CD4-positive, alpha-beta T cell treated with Interferon gamma for 1 hour (primary cell): ENCODE measurements around the gene H3-3A.
A peak's percentile ranks its signal among the peaks of the same experiment; 100 is the strongest.

ENCODE experiments used
- DNase-seq: peaks from one replicate; pipeline ENCODE4 v3.0.0-alpha.2; 2020

The H3-3A gene

GRCh38 chr1:226054519-226055327 is 7.8 kb upstream of the H3-3A start:
- no peak for DNase-seq

- no peak for DNase-seq
These were observed 2.8 kb upstream of the H3-3A start for GRCh38 chr1:226059709-226060108.

- DNase-seq, result no peak
These were observed 2.1 kb upstream of the H3-3A start for GRCh38 chr1:226060427-226060826.

DNA sequence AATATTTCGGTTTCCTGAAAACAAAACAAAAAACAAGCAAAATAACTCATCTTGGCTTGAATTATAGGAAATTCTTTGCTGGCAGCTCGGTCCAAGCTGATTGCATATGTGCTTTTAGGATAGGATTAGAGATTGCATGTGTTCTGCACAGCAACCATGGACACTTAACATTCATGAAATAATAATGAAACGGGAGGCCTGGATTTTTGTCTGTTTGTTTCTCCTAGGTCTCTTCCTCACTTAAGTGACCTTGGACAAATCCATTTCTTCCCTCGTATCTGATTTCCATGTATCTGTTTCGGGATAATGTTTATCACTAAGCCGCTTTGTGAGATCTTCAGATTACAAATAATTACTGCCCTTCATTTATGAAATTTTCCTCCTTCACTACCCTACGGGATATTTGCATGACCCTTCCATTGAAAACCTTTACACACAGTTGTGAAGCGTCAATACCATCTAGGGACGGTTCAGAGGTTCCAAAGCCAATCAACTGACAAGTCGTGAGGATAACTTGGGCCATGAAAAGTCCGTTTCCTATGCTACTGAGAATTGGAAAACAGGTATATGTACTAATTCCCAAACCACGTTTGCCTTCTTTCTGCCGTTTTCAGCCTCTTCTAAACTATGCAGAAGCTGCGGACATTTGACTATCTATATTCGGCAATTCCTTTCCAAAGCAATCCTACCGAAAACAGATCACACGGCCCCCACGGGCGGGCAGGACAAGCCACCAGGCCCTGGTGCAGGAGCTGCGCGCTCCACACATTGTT is 1.3 kb upstream of the H3-3A start:
- DNase-seq, result no peak

GRCh38 chr1:226061841-226062557 is 517 bp upstream of the H3-3A start:
- peak; percentile 47 for DNase-seq

GRCh38 chr1:226063224-226063976 is 884 bp downstream of the H3-3A start:
- peak; percentile 29 for DNase-seq

DNA sequence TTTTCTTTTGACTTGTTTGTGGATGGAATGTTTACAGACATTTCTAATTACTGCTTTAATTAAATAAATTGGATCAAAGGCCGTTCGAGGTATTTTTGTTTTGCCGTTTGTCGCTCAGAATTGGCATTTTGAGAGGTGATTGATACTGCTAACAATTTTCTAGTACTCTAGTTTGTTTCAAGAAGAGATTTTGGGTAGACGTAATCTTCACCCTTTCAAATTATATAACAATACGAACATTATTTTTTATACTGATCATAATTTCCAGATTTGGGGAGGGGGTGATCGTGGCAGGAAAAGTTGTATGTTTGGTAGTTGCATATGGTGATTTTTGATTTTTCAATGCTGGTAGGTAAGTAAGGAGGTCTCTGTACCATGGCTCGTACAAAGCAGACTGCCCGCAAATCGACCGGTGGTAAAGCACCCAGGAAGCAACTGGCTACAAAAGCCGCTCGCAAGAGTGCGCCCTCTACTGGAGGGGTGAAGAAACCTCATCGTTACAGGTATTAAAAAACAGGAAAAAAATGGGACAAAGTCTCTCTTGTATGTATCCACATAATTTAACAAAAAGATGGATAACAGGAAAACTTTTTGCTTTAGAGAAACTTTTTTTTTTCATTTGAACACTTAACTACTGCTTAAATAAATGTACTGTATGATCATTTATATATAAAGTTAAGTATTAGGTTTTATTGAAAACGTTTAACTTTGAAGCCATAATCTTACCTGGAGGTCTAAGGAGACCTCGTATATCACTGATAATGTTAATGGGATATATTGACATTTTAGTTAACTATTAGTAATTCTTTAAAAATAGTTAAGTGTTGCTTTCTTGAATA is 1.7 kb downstream of the H3-3A start:
- peak; percentile 43 for DNase-seq

DNA sequence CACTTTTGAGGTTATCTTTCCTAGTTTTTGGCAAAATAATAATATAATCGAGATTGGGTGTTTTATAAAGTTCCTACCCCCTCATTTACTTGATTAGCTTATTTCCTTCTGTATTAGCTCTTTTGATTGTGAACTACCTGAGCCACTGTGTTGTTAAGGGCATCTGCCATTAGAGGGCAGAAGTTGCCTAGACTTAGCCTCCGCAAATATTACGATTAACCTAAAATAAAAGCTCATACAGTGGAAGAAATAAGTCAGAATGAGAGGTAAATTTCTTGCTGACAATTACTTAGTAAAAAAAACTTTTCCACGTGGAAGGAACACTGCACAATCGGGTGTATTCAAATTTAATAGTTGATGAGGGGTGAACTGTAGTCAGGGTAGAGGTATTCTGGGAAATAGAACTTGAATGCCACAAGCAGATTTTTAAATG is 2.3 kb downstream of the H3-3A start:
- peak; percentile 47 for DNase-seq

GRCh38 chr1:226066415-226067078 is 4.0 kb downstream of the H3-3A start:
- DNase-seq, result no peak

- DNase-seq, result no peak
These were observed 7.4 kb downstream of the H3-3A start for GRCh38 chr1:226069811-226070489.

DNA sequence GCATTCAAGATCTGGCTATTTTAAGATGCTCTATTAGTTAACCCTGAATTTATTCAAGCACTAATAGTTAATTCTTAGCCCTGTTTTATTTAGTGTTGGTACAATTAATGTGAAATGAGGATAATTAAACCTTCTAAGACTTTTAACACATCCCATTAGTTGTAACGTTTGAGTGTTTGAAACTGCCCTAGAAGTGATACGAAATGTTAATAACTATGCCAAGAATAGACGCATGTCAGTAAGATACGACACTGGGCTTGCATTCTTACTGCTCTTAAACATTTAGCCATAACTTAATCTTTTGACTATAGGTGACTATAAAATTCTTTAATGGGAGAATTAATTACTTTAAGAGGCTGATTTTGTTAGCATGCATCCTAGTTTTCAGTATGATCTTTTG is 9.8 kb downstream of the H3-3A start:
- no peak for DNase-seq

DNA sequence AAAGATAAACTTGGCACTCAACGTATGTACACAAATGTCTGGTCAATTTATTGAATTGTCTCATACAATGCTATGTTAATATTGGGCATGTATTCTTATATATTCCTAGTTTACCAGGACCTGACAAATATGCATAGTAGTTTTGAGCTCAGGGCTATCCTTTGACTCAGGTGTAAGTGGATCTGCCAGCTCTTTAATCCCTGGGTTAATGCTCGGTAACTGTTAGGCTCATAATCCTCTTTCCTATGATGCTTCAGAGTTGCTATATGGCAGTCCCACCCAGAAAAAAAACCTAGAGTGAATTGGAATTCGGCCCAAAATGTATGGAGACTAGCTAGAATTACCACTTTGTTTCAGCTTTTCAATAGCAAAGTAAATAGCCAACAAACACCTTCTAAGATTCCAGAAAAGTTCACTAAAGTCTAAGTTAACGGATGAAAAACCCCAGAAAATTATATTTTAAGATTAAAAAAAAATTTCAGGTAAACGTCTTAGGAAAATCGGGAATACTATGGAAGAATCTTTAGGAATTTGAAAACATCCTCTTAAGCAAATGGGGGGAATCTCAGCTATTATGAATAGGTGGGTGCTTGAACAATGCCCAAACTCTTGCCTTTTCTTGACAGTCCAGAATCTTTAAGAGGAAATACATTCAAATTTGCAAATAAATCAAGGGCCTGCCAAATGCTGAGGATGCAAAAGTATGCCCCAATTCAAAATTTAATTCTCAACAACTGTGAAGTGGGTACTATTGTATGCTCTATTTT is 10.9 kb downstream of the H3-3A start:
- DNase-seq, result no peak

DNA sequence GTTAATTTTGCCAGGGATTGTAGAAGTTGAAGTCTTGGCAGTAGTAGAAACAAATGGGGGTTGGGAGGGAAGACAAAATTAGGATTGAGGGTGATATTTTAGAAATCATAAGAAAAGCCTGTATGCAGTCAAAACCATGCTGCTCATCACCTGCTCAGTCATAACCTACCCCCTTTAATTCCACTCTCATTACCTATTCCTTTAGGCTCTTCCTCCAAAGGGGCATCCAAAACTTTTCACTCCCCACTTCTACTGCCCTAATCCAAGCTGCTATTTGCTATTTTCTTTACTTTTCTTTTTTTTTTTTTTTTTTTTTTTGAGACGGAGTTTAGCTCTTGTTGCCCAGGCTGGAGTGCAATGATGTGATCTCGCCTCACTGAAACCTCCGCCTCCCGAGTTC is 11.5 kb downstream of the H3-3A start:
- DNase-seq, result no peak

DNA sequence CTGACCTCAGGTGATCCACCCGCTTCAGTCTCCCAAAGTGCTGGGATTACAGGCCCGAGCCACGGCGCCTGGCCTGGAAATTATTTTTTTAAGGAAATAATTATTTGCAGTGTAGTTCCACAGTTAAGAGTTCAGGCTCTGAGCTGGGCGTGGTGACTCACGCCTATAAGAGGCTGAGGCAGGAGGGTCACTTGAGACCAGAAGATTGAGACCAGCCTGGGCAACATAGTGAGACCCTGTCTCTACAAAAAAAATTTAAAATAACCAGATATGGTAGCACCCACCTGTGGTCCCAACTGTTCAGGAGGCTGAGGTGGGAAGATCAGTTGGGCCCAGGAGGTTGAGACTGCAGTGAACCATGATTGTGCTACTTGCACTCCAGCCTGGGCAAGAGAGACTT is 13.9 kb downstream of the H3-3A start:
- no peak for DNase-seq

DNA sequence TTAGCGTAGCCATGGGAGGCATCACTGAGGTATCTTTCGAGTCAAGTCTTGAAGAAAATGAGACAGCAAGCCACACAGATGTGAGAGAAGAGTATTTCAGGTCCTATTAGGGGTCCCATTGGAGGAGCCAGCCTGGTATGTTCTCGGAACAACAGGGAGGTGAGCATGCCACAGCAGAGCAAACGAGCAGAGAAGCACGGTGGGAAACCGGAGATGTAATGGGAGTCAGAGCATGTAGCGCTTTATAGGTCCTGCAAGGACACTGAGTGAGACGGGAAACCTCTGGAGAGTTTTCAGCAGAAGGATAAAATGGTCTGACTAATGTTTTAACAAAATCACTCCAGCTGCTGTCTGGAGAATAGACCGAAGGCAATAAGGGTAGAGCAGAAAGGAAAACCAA is 15.9 kb downstream of the H3-3A start:
- DNase-seq, result no peak

DNA sequence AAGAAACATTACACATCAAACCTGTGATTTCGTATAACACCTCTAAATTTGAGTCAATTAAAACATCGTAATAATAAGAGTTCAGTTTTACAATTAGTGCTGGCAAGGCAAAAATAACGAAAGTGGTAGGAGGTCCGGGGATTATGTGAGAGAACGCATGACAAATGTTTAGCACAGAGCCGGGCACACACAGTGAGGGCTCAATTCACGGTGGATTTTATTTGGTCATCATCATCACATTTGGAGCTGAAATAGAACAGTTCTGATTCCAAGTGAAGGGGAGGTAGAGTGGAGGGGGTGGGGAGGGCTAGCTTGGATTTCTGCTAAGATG is 20.0 kb downstream of the H3-3A start:
- no peak for DNase-seq

GRCh38 chr1:226082959-226083301 is 20.4 kb downstream of the H3-3A start:
- DNase-seq, result peak; percentile 31

- DNase-seq, result peak; percentile 89
These were observed 21.0 kb downstream of the H3-3A start for GRCh38 chr1:226083302-226084101.

- DNase-seq, result no peak
These were observed 23.3 kb downstream of the H3-3A start for GRCh38 chr1:226085675-226086285.
